Glomerular visceral epithelial cell (primary cell): ENCODE data around the gene TENT5C.
A peak's percentile ranks its signal among the peaks of the same experiment; 100 is the strongest.
"Not testable (repeated sequence)": the region's sequence is repeated elsewhere in the genome, so short reads cannot be mapped to it uniquely, and the experiment has no call there.

ENCODE experiments used
- DNase-seq: peaks from one replicate; pipeline ENCODE4 v3.0.0-alpha.2; 2016; ENCODE audit errors: extremely low spot score

Gene TENT5C

DNA sequence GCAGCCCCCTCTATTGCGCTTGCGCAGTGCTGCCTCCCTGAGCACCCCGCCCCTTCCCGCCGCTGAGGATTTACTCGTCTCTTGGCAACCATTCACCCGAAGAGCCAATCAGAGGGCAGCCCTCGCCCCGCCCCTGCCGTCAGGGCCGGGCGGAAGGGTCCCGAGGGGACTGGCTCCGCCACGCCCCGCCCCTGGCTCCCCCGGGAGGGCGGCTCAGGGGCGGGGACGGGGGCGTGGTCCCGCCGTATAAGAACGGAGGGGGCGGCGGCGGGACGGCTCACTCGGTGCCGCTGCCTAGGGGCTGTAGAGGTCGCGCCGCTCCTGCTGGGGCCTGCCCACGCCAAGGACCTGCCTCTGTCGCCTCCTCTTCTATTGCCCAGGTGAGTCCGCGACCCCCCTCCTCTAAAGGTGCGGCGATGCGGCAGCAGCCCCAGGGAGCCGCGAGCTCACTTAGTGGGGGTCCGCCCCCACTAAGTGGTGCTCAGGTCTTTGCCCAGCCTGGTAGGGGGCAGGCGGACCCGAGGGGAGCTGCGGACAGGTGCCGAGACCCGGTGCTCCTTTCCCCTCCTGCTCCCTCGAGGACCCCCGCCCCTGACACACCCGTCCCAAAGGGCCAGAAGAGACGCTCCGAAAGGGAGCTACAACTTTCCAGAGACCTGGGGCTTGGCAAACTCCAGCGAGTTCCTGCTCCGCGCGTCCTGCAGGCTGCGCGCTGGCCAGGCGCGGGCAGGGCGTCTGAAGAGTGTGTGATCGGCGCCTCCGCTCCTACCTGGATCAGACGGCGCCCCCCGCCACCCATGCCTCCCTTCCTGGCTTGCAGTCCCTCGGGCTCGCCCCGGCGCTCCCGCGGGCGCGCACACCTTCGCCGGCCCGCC, at the start of gene TENT5C:
TENT5C (plus strand) TSS at position 275 of the 875 bp plus-strand sequence. CDS start 16,821 bp downstream, outside the sequence.
- DNase-seq = peak; percentile 97

DNA sequence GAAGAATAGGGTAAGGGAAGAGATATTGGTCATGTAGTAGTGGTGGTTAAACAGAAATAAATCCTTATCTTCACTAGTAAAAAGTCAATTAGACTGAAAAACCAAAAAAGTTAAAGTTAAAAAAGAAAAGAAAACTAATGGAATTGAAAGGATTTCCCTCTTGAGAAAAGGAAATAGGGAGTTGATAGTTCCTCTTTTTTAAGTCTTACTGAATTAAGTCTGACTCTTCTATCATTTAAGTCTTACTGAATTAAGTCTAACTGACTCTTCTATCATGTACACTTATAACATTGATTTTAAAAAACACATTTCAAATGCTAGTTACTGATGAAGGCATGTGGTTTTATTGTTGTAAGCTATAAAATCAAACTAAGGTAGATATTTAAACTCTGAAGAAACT, 49.5 kb upstream of the TENT5C start:
- DNase-seq = no peak

DNA sequence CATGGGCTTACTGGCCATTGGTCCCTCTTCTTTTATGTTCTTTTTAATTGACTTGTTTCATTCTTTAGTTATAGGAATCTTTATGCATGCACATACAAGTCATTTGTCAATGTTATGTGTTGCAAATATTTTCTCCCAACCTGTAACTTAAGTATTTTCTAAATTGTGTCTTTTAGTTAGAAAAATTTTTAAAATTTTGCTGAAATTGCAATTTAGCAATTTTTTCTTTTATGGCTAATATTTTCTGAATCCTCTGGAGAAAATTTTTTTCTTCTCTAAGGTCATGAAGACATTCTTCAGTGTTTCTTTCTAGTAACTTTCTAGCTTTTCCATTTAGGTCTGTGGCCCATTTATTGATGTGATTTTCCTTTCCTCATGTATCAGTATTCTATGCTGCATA, 48.9 kb upstream of the TENT5C start:
- no peak for DNase-seq

DNA sequence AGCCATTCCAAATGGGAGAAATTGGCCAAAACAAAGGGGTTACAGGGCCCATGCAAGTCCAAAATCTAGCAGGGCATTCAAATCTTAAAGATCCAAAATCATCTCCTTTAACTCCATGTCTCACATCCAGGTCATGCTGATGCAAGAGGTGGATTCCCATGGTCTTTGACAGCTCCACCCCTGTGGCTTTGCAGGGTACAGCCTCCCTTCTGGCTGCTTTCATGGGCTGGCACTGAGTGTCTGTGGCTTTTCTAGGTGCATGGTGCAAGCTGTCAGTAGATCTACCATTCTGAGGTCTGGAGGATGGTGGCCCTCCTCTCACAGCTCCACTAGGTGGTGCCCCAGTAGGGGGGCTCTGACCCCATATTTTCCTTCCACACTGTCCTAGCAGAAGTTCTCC, 47.4 kb upstream of the TENT5C start:
- not testable (repeated sequence) for DNase-seq

DNA sequence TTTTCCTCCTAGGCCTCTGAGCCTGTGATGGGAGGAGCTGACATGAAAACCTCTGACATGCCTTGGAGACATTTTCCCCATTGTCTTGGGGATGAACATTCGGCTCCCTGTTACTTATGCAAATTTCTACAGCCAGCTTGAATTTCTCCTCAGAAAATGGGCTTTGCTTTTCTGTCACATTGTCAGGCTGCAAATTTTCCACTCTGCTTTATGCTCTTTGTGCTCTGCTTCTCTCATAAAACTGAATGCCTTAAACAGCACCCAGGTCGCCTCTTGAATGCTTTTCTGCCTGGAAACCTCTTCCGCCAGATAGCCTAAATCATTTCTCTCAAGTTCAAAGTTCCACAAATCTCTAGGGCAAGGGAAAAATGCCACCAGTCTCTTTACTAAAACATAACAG, 46.7 kb upstream of the TENT5C start:
- DNase-seq = no peak

DNA sequence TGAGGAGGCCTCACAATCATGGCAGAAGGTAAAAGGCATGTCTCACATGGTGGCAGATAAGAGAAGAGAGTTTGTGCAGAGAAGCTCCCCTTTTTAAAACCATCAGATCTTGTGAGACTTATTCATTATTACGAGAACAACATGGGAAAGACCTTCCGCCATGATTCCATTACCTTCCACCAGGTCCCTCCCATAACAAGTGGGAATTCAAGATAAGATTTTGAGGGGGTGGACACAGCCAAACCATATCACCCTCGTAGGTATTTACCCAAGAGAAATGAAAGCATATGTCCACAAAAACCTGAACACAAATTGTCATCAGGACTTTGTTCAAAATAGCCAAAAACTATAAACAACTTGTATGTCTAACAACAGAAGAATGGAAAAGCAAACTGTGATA, 45.9 kb upstream of the TENT5C start:
- no peak for DNase-seq

DNA sequence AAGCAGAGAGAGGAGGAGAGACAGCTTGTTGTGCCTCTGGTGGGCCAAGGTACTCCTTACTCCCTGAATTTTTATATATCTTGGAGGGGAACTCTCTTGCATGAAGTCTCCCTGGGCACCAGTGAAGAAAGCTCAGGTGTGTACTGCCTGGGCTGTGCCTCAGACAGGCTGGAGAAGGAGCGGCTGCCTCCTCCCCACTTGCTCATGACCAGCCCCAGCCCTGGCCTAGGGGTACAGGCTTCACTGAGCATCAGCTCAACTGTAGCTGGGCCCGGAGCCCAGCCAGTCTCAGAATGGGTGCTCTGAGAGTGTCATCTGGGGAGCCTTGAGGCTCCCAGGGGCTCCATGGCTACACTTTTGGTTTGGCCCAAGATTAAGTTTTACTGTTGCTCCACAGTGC, 44.8 kb upstream of the TENT5C start:
- DNase-seq = no peak

DNA sequence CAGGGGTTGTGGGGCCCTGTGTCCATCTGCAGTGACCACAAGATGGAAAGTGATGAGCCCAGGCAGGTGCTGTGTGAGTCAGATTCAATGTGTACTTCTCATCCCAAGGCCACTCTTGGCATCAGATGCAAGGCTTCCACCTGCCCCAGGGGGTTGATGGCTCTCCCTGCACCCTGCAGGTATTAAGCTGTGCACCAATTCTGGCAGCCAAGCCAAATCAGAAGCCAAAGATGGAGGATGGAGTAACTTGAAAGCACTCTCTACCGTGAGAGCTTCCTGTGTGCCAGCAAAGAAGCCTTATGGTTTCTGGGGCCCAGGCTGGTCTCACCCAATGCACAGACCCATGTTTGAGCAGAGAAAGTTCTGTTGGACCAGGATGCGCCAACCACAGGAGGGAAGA, 44.3 kb upstream of the TENT5C start:
- no peak for DNase-seq

DNA sequence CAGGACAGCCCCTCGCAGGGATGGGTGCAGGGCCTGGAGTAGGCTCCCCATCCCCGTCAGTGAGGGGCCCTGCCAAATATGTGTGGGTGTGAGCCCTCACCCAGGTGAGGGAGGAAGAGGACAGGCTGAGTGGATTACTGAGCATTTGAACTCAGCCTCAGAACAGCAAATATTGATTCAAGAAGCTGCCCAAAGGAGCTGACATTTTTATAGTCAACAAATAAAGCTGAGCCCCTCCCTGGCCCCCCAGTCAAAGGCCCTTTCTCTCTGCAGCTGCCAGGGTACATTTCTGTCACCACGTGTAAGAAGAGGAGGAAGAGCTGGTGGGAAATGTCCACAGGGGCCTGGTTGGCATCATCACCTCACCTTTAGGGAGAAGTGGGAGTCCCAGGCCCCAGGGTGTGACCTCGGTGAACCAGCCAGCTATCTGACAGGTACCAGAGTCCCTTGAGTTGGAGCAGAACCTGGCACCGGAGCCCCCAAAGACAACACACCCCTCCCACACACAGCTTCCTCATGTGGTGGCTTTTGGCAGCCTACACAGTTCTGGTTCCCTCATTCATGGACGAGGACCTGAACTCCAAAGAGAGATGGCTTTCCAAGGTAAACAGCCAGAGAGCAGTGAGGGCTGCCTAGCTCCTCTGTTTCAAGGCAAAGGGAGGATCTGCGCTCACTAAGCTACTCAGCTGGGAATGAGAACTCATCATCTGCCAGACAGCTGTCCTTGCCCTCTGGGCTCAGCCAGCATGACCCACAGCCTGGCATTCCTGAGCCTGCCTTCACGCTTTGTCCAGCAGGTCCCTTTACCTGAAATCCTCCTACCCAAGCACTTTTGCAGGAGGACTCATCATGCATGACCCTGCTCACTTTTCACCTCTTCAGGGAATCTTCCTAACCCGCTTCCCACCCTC, 43.0 kb upstream of the TENT5C start:
- no peak for DNase-seq

DNA sequence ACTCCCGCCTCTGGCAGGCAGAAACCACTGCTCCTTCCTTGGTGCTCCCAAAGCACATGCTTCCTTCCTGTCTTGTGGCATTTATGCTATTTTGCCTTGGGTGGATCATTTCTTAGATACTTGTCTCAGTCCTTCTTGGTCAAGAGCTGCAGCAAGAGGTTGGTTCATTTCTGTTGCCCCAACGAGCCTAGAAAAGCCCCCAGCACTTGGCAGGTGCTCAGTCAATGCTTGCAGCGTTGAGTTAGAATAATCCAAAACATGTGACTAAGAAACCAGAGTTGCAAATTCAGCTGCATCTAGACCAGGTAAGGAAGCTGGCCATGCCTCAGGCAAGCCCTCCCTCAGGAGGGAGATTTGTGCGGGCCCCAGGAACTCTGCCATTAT, 42.4 kb upstream of the TENT5C start:
- no peak for DNase-seq

DNA sequence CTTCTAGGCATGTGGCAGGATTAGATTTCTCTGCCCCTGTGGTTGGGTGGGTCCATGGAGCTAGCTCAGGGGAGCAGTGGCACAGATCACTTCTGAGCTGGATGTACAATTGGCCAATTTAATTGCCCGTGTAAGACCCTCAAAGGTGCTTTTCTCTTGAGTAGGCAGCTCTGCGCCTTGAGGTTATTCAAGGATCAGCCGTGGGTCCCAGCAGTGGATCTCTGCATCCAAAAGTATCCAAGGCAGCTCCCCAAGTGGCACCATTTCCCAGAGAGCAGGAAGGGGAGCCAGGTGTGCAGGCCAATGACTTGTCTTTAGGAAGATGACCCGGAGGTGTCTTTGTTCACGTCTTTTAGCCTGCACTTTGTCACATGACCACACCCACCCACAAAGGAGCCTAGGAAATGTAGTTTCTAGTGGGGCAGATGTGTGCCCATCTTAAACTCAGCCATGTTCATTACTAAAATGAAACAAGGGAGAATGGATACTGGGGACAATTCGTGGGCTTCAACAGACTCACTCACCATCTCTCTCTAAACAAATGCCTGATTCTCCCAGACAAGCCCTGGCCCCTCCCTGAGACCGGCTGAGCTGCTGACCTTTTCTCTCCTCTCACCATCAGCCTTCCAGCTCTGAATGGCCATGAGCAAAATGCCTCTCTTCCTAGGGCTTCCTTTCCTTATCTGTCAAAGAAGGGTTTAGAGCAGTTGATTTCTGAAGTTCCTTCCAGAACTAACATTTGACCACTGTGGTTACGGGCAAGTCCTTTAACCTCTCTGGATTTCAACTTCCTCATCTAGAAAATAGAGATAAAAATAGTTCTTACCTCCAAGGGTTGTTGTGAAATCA, 41.4 kb upstream of the TENT5C start:
- no peak for DNase-seq

DNA sequence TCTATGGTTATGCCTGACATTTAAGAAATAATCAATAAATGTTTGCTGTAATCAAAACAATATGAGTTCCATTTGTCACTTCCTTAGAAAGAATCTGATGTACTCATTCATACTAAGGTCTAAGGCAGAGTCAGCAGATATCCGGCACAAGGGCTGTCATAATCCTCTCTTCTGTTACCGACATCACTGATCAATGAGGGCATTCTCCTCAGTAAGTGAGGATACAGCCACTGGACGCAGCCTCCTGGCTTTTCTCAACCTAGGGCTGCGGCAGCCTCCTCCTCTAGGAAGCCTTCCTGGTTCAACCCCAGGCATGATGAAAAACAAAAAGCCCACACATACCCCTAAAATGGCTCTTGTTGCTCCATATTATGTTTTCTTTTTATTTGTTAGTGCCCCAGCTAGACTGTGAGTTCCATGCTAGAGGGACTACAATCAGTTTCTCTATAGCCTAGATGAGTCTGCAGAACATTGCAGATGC, 40.7 kb upstream of the TENT5C start:
- DNase-seq = no peak

DNA sequence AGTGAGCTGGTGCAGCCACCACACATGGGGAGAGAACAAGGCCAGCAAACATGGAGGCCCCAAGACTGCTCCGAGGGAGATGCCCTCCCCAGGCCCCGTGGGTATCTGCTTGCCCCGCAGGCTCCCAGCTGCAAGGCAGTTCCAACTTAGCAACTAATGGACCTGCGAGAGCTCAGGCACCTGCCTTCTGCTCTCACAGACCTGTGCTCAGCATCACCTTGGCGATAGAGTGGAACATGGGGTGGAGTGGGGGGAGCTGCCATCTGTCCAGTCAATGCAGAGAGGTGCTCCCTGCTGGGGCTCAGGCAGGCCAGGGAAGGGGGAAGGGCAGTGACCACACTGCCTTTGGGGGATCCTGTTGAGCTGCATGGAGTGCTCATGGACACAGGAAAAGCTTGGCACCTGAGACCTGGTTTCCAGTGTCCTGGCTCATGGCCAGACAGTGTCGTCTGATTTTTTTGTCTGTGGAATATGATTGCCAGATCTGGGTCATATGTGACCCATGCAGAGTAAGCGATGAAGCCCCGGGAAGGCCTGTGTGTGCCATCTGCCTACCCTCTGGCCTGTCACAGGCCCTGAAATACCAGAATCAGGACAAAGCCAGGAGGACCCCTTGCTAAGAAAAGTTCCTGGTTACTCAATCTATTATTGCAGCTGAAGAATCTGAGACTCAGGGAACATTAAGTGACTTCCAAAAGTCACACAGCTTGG, 39.9 kb upstream of the TENT5C start:
- DNase-seq = no peak

DNA sequence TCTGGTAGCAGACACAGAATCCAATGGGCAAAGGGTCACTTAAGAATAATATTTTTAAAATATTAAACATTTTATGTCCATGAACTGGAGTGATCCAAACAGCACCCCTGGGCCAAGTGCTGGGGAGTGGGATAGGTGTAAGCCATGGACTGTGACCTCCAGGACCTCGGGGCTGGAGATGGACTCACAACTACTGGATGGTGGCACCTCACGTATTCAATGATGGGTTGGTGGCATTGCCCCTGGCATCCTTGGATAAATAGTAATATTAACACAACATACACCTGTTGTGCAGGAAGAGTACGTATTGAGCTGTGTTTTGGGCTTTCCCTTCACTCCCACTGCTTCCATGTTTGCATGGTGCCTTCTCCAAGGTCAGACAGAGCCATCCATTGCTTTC, 39.3 kb upstream of the TENT5C start:
- DNase-seq = no peak

DNA sequence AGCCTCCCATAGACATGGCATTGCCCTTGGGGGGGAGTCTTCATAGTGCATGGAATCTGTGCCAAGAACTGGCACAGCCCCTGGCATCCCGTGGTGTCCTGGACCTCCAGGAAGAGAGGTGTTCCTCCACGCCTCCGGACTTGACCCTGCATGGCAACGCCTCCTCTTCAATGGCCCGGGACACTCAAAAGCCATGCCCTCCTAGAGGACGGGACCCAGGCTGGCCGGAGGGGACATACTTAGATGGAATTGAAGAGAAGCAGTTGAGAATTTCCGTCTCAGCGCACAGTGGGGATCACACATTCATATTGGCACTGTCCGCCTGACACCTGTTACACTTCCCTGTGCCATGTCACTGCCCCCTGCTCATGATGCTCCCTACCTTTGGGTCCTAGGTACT, 38.4 kb upstream of the TENT5C start:
- DNase-seq = no peak

DNA sequence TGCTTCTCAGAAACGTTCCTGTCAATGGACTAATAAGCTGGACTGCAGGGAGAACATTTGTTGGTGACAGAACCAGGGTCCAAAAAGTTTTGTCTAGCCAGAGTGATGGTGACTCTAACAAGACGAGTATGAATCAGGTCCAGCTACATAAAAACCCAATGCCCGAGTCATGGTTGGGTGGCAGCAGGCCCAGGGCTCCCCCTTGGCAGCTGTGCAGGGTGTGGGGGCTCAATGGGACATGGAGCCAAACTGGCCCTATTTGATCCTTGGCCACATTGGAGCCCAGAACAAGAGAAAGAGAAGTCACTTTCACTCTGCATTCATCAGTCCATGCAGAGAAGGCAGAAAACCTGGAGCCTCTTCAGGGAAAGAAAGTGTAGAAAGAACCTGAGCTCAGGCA, 37.9 kb upstream of the TENT5C start:
- DNase-seq = no peak

DNA sequence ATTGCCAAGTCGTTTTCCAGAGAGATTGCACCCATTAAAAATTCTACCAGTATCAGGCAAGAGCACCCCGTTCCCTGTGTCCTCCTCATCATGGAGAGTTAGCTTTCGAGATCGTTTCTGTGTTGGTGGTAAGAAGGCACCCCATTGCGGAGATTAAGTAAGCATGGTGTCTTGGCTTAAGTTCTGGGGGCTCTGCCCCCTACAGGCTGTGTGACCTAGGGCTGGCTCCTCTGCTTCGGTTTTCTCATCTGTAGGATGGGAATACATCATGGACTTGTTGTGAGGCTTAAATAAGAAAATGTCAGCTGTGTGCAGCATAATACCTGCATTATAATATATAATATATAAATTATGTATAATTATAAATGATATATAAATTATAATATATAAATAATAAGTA, 36.8 kb upstream of the TENT5C start:
- no peak for DNase-seq

DNA sequence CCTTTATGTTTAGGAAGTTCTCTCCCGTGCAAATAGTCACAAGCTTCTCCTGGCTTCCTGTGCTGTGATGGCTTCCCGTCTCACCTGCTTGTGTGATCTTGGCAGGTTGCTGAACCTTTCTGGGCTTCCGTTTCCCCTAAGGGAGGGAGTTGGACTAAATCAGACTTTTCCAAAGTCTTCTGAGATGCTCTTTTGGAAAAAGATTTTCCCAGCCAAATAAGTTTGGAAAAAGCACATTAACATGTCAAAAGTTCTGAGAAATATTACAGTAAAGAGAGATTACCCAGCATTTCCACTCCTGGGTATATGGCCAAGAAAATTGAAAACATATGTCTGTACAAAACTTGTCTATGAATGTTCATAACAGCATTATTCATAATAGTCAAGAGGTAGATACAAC, 36.0 kb upstream of the TENT5C start:
- DNase-seq = no peak

DNA sequence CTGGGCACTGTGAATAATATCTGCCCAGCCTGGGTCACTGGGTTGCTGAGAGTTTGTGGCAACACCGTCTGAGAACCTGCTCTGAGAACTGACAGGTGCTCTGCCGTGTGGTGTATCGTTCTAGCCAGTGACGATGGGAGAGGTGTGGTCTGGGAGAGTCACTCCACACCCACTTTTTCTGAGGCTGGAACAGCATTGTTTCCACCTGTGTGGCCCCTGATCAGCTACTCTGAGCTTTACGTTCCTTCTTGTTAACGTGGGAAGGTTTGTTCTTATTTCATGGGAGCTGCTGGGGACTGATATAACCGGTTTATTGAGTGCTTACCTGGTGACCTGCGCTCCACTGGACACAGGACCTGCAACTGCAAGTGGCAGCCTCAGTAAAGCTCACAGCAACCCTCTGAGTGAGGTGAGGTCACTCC, 34.8 kb upstream of the TENT5C start:
- DNase-seq = no peak

DNA sequence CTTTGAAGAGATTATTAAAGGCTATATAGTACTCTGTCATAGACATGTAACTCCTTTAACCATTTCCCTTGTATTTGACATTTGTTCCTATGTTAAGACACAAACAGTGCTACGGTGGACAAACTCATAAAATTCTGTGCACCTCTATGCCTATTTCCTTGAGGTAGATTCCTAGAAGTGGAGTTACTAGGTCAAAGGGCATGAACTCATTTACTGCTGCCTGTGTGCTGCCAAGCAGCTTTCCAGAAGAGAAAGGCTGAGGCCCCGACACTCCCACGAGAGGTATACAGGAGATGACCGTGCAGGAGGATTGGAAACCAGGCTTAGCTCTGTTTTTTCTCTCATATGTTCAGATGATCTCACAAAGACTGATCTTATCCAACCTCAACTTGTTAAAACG, 34.4 kb upstream of the TENT5C start:
- no peak for DNase-seq

DNA sequence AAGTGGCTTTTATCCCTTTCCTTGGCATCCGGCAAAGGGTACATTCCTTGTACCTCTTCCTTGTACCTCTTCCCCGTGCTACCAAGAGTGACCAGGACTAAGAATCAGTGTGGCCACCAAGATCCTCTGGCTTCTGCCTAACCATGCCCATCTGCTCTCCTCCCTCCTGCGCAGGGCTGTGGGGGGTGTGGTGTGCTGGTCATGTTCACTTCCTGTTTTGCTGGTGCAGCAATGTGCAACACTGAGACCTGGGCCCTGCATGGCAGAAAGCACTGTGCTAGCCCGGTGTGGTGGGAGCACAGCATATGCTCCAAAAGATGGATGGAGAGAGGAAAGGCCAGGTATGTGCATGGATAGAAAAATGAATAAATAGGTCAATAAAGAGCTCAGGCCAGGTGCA, 33.3 kb upstream of the TENT5C start:
- DNase-seq = no peak
